GM12878 (cell line): ENCODE measurements around the gene PFKP. TPM values are rescaled to one million over a fixed set of nuclear protein-coding genes. Genes with fewer than 3 reads are reported as not detected.

Experiments used
- ATAC-seq: fragments of 200-7000 bp; cut with Tn5 transposase; 3 replicates; pipeline ENCODE4 v1.9.1; 2020; ENCODE audit warnings: mild to moderate bottlenecking, moderate library complexity
- BruUV-seq: library from RNA; stranded (reverse); fragments of 400-500 nt; replicated peaks from 2 replicates; lab custom pipeline; 2021; lab: Mats Ljungman, UMichigan
- CTCF ChIA-PET: fragments of 300-600 bp; sonication (Branson Sonifier 250); formaldehyde crosslinking; extraction: SDS; loops from one replicate; lab custom pipeline; 2021; ENCODE audit warnings: inconsistent platforms; lab: Yijun Ruan, JAX
- POLR2A ChIA-PET: fragments of 350-600 bp; formaldehyde crosslinking; extraction: SDS; loops from one replicate; lab custom pipeline; 2021; ENCODE audit warnings: inconsistent platforms; lab: Charles Lee
- RAD21 ChIA-PET: fragments of 300-600 bp; sonication (Branson Sonifier 250); formaldehyde crosslinking; loops from one replicate; lab custom pipeline; 2023; ENCODE audit warnings: antibody characterized with exemption; ENCODE audit not compliant: unreplicated experiment; lab: Charles Lee
- SMC1A ChIA-PET: fragments of 300-600 bp; sonication (Branson Sonifier 250); formaldehyde crosslinking; loops from one replicate; lab custom pipeline; 2023; ENCODE audit not compliant: unreplicated experiment, uncharacterized antibody; lab: Charles Lee
- DNase-seq: peaks from one replicate; pipeline ENCODE4 v3.0.0-alpha.2; 2011; ENCODE audit warnings: low read depth, low spot score
- FAIRE-seq: peaks from 3 replicates; lab custom pipeline; 2011; peaks lifted over from hg19 to GRCh38; lab: Jason Lieb, UNC
- H2AFZ ChIP-seq: 2 replicates; pipeline ENCODE4 v1.6.0; 2011; ENCODE audit warnings: low read depth, low read length, control low read depth; ENCODE audit not compliant: control insufficient read depth
- H3K27ac ChIP-seq: 2 replicates; pipeline ENCODE4 v1.5.1; 2011; ENCODE audit warnings: control low read depth; ENCODE audit not compliant: control insufficient read depth, insufficient read depth
- H3K27me3 ChIP-seq, 2 experiments: replicated peaks in 1 of 2; 2 replicates each; pipeline versions ENCODE4 v1.6.0 to v1.6.1; 2011; ENCODE audit warnings: low read length in 1 of 2; ENCODE audit not compliant: control insufficient read depth in 2 of 2, insufficient read depth in 2 of 2
- H3K36me3 ChIP-seq, 2 experiments: 2 replicates each; pipeline ENCODE4 v1.5.1; 2011; ENCODE audit warnings: low read length in 1 of 2; ENCODE audit not compliant: control insufficient read depth in 2 of 2, insufficient read depth in 2 of 2
- H3K4me1 ChIP-seq: 2 replicates; pipeline ENCODE4 v1.6.1; 2011; ENCODE audit warnings: mild to moderate bottlenecking, low read length, moderate library complexity, mixed read lengths; ENCODE audit not compliant: control insufficient read depth, insufficient read depth
- H3K4me2 ChIP-seq: 2 replicates; pipeline ENCODE4 v1.6.0; 2011; ENCODE audit warnings: control low read depth; ENCODE audit not compliant: control insufficient read depth, insufficient read depth
- H3K4me3 ChIP-seq: fragments of 200-600 bp; sonication (generic); 2 replicates; pipeline ENCODE4 v1.5.1; 2016
- H3K79me2 ChIP-seq: 2 replicates; pipeline ENCODE4 v1.6.0; 2011; ENCODE audit warnings: low read length; ENCODE audit not compliant: control insufficient read depth, insufficient read depth
- H3K9ac ChIP-seq: 2 replicates; pipeline ENCODE4 v1.8.0; 2011; ENCODE audit warnings: low read length, control low read depth, mixed read lengths; ENCODE audit not compliant: control insufficient read depth, insufficient read depth
- H3K9me3 ChIP-seq: replicated peaks from 3 replicates; pipeline ENCODE4 v1.5.1; 2011; ENCODE audit warnings: mild to moderate bottlenecking, low read length; ENCODE audit not compliant: control insufficient read depth, insufficient read depth
- H4K20me1 ChIP-seq: 2 replicates; pipeline ENCODE4 v1.6.0; 2011; ENCODE audit not compliant: control insufficient read depth, insufficient read depth
- CBX3 ChIP-seq: fragments of 200-600 bp; sonication (generic); IDR thresholded peaks from 2 replicates; pipeline ENCODE4 v1.6.1; 2016; ENCODE audit warnings: low read depth, borderline replicate concordance
- CUX1 ChIP-seq: IDR thresholded peaks from 2 replicates; pipeline ENCODE4 v1.6.1; 2012; ENCODE audit warnings: improper control_type of control experiment, low read depth, low read length; ENCODE audit not compliant: insufficient replicate concordance
- FOXK2 ChIP-seq: fragments of 450-650 bp; IDR thresholded peaks from 2 replicates; pipeline ENCODE4 v1.6.1; 2017; ENCODE audit warnings: mild to moderate bottlenecking, moderate library complexity
- NR2C2 ChIP-seq: IDR thresholded peaks from 2 replicates; pipeline ENCODE4 v1.6.1; 2011; ENCODE audit warnings: borderline replicate concordance, low read depth; ENCODE audit not compliant: control insufficient read depth, insufficient read length
- SRF ChIP-seq, 2 experiments: IDR thresholded peaks; 2 replicates each; pipeline ENCODE4 v1.6.1; 2011; ENCODE audit warnings: low read depth in 2 of 2, low read length in 2 of 2, mild to moderate bottlenecking in 1 of 2, moderate library complexity in 1 of 2
- WRNIP1 ChIP-seq: IDR thresholded peaks from 2 replicates; pipeline ENCODE4 v1.6.1; 2011; ENCODE audit warnings: low read depth, low read length, improper control_type of control experiment, borderline replicate concordance
- WGBS: methylation state at CpG from one replicate; pipeline ENCODE4 v1.1.6; 2016; ENCODE audit warnings: low lambda C conversion rate; ENCODE audit not compliant: insufficient replicate concordance, insufficient coverage; ENCODE audit errors: missing lambda C conversion rate; 5-methylcytosine and 5-hydroxymethylcytosine counted together
- in situ Hi-C: fragments of 300-500 bp; cut with MboI; formaldehyde crosslinking; loops from 9 replicates; pipeline ENCODE4 v1.14.3; 2018; ENCODE audit warnings: mixed read lengths
- intact Hi-C: fragments of 100-400 bp; cut with micrococcal nuclease; formaldehyde crosslinking; loops from one replicate; pipeline ENCODE4 v1.14.2; 2022; ENCODE audit not compliant: unreplicated experiment
- polyA plus RNA-seq, 11 experiments: library from polyadenylated mRNA; depleted of rRNA in 4 of 11; unstranded in 6 of 11; stranded (reverse) in 5 of 11; fragments of >200 nt; fragmentation: Nextera tagmentation in 4 of 11; fragmentation: Illumina TruSeq in 1 of 11; extraction: Ambion mirVana in 4 of 11; extraction: Trizol in 1 of 11; gene quantifications; 1 replicate in 1 of 11; 2 replicates in 10 of 11; pipeline versions ENCODE4 v1.2.1 to v1.2.3, GENCODE V29; 2011 to 2016; ENCODE audit warnings: inconsistent platforms in 2 of 11, missing spikeins in 2 of 11, low read depth in 1 of 11
- total RNA-seq, 4 experiments: library from RNA; depleted of rRNA in 3 of 4; stranded (reverse); fragments of >200 nt in 3 of 4; fragmentation: Illumina TruSeq in 1 of 4; extraction: Trizol in 1 of 4; gene quantifications; 2 replicates each; pipeline versions ENCODE4 v1.2.1 to v1.2.3, GENCODE V29; 2013 to 2021

Gene PFKP
- total and polyA plus RNA-seq, 10 of the 15 experiments (the other 5 are each of a cell fraction or from before 2014, with no cell fraction given): 27.0 to 145 (median 95.7) TPM

GRCh38 chr10:3106928-3107425, 39.6 kb downstream of the PFKP start (continued):
- TF ChIP-seq CUX1 (no peak), FOXK2 (no peak), CBX3 (no peak)
- TF ChIP-seq, all 136 proteins: peak for 0

- Histone ChIP-seq H3K4me3 (no peak overlapping the region), H3K27ac (no peak overlapping the region), H3K9ac (no peak overlapping the region), H3K9me3 (no peaks in the 10 kb centered on the region), H2AFZ (no peak overlapping the region), H3K4me1 (no peaks in the 10 kb centered on the region), H3K4me2 (no peak overlapping the region), H4K20me1 (no peaks in the 10 kb centered on the region), H3K36me3 (peaks cover 46 to 53% of the 10 kb centered on the region in 2 experiments), H3K79me2 (no peaks in the 10 kb centered on the region), H3K27me3 (no peaks in the 10 kb centered on the region)
- no TSS peak for BruUV-seq
- ChIA-PET CTCF (no interaction called here), POLR2A (no interaction called here), RAD21 (no interaction called here), SMC1A (no interaction called here)
- in situ Hi-C loops: no loop called here
- FAIRE-seq (no peak), ATAC-seq (no peak), DNase-seq (no peak)
- intact Hi-C loops: no loop called here
- TF ChIP-seq WRNIP1: no peak
- no peak for TF ChIP-seq SRF (IDR thresholded peaks at IDR 0.05; ENCODE audit: low read depth in 2 of 2, low read length in 2 of 2)
- no peak for TF ChIP-seq NR2C2
- 95% methylated on average over 22 of the region's 22 CpGs for WGBS
These were observed 40.1 kb downstream of the PFKP start for GRCh38 chr10:3107426-3107961.
